ENCODE results near the gene SLK.

DNA sequence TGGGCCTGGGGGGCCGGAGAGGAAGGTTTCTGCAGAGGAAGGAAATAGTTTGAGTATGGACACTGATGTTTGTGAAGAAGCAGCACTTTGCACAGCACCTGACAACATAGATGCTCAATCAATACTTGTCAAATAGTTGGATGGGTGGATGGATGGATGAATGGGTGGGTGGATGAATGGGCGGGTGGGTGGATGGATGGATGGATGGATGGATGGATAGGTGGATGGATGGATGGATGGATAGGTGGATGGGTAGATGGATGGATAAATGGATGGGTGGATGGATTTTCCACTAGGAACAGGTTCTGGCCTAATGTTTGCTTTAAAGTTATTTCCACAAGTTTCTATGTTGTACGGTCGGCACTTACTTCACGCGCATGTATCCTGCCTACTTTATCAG, 73.4 kb downstream of the SLK start:
- TF ChIP-seq, protein P1, sequence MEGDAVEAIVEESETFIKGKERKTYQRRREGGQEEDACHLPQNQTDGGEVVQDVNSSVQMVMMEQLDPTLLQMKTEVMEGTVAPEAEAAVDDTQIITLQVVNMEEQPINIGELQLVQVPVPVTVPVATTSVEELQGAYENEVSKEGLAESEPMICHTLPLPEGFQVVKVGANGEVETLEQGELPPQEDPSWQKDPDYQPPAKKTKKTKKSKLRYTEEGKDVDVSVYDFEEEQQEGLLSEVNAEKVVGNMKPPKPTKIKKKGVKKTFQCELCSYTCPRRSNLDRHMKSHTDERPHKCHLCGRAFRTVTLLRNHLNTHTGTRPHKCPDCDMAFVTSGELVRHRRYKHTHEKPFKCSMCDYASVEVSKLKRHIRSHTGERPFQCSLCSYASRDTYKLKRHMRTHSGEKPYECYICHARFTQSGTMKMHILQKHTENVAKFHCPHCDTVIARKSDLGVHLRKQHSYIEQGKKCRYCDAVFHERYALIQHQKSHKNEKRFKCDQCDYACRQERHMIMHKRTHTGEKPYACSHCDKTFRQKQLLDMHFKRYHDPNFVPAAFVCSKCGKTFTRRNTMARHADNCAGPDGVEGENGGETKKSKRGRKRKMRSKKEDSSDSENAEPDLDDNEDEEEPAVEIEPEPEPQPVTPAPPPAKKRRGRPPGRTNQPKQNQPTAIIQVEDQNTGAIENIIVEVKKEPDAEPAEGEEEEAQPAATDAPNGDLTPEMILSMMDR (IDR thresholded peaks at IDR 0.05; ENCODE audit: poor library complexity) = no peak
- TF ChIP-seq EZH2 (IDR thresholded peaks at IDR 0.05; ENCODE audit: borderline replicate concordance) = no peak
